PC-3 (cell line): Measurements from ENCODE around the gene DPH1. TPM values are rescaled to one million over a fixed set of nuclear protein-coding genes. Genes with fewer than 3 reads are reported as not detected.

Experiments
- ATAC-seq: fragments of 200-7000 bp; cut with Tn5 transposase; 2 replicates; pipeline ENCODE4 v1.9.1; 2020; ENCODE audit warnings: mild to moderate bottlenecking, moderate library complexity
- BruUV-seq: library from RNA; stranded (reverse); fragments of 400-500 nt; replicated peaks from 2 replicates; lab custom pipeline; 2021; lab: Mats Ljungman, UMichigan
- CTCF ChIA-PET: fragments of 300-600 bp; sonication (Branson Sonifier 250); formaldehyde crosslinking; loops from one replicate; lab custom pipeline; 2022; ENCODE audit warnings: antibody characterized with exemption; lab: Charles Lee
- POLR2A ChIA-PET: fragments of 300-600 bp; sonication (Branson Sonifier 250); formaldehyde crosslinking; loops from one replicate; lab custom pipeline; 2022; ENCODE audit warnings: antibody characterized with exemption; ENCODE audit not compliant: unreplicated experiment; lab: Charles Lee
- DNase-seq: peaks from one replicate; pipeline ENCODE4 v3.0.0-alpha.2; 2015
- H2AFZ ChIP-seq: fragments of 300-600 bp; sonication (generic); 2 replicates; pipeline ENCODE4 v1.6.0; 2016; ENCODE audit warnings: antibody characterized with exemption, low read length
- H3F3A ChIP-seq: fragments of 300-600 bp; sonication (generic); one replicate; pipeline ENCODE4 v1.6.0; 2017; ENCODE audit warnings: antibody characterized with exemption, low read length, control low read depth, mild to moderate bottlenecking; ENCODE audit not compliant: unreplicated experiment
- H3K27ac ChIP-seq: fragments of 300-600 bp; sonication (generic); 2 replicates; pipeline ENCODE4 v1.5.1; 2016; ENCODE audit warnings: mild to moderate bottlenecking, low read length
- H3K27me3 ChIP-seq: fragments of 300-600 bp; sonication (generic); 2 replicates; pipeline ENCODE4 v1.6.1; 2016; ENCODE audit warnings: low read length, mixed read lengths
- H3K36me3 ChIP-seq: fragments of 300-600 bp; sonication (generic); 2 replicates; pipeline ENCODE4 v1.6.1; 2016; ENCODE audit warnings: low read depth, mixed run types, low read length, mixed read lengths
- H3K4me1 ChIP-seq: fragments of 300-600 bp; sonication (generic); 2 replicates; pipeline ENCODE4 v1.5.1; 2016; ENCODE audit warnings: low read length; ENCODE audit not compliant: insufficient read depth
- H3K4me2 ChIP-seq: fragments of 300-600 bp; sonication (generic); 2 replicates; pipeline ENCODE4 v1.6.0; 2016; ENCODE audit warnings: low read length
- H3K4me3 ChIP-seq: fragments of 300-600 bp; sonication (generic); 2 replicates; pipeline ENCODE4 v1.5.1; 2016; ENCODE audit warnings: mild to moderate bottlenecking, low read length, mixed read lengths
- H3K79me2 ChIP-seq: fragments of 300-600 bp; sonication (generic); 2 replicates; pipeline ENCODE4 v1.6.1; 2017; ENCODE audit warnings: low read length, mixed read lengths
- H3K9ac ChIP-seq: fragments of 300-600 bp; sonication (generic); 2 replicates; pipeline ENCODE4 v1.6.0; 2016; ENCODE audit warnings: mild to moderate bottlenecking, low read length
- H3K9me2 ChIP-seq: fragments of 300-600 bp; sonication (generic); replicated peaks from 2 replicates; pipeline ENCODE4 v1.6.1; 2016; ENCODE audit warnings: mixed run types, low read length, mixed read lengths
- H3K9me3 ChIP-seq: fragments of 300-600 bp; sonication (generic); 2 replicates; pipeline ENCODE4 v1.6.1; 2016; ENCODE audit warnings: low read length, mixed read lengths
- H4K20me1 ChIP-seq: fragments of 300-600 bp; sonication (generic); 2 replicates; pipeline ENCODE4 v1.6.1; 2016; ENCODE audit warnings: low read length, mixed read lengths
- EZH2 ChIP-seq: fragments of 300-600 bp; sonication (generic); IDR thresholded peaks from one replicate; pipeline ENCODE4 v1.6.1; 2017; ENCODE audit warnings: antibody characterized with exemption, mild to moderate bottlenecking, low read length; ENCODE audit not compliant: unreplicated experiment
- EZH2phosphoT487 ChIP-seq: fragments of 300-600 bp; sonication (generic); IDR thresholded peaks from 2 replicates; pipeline ENCODE4 v1.6.1; 2018; ENCODE audit warnings: mild to moderate bottlenecking, antibody characterized with exemption, low read length, borderline replicate concordance
- intact Hi-C: fragments of 100-400 bp; cut with micrococcal nuclease; formaldehyde crosslinking; loops from 2 replicates; pipeline ENCODE4 v1.9.0; 2023
- total RNA-seq: library from RNA; depleted of rRNA; stranded (reverse); fragments of >200 nt; gene quantifications from 2 replicates; pipeline ENCODE4 v1.2.3, GENCODE V29; 2014
- TF ChIP-seq, protein P1 (sequence below): fragments of 300-600 bp; sonication (generic); conservative IDR thresholded peaks from 2 replicates; pipeline ENCODE4 v1.5.1; 2017; ENCODE audit warnings: antibody characterized with exemption, low read depth, mild to moderate bottlenecking, low read length

Gene DPH1
- total RNA-seq, 1 experiment from 2014 or later, result 47.9 TPM

DNA sequence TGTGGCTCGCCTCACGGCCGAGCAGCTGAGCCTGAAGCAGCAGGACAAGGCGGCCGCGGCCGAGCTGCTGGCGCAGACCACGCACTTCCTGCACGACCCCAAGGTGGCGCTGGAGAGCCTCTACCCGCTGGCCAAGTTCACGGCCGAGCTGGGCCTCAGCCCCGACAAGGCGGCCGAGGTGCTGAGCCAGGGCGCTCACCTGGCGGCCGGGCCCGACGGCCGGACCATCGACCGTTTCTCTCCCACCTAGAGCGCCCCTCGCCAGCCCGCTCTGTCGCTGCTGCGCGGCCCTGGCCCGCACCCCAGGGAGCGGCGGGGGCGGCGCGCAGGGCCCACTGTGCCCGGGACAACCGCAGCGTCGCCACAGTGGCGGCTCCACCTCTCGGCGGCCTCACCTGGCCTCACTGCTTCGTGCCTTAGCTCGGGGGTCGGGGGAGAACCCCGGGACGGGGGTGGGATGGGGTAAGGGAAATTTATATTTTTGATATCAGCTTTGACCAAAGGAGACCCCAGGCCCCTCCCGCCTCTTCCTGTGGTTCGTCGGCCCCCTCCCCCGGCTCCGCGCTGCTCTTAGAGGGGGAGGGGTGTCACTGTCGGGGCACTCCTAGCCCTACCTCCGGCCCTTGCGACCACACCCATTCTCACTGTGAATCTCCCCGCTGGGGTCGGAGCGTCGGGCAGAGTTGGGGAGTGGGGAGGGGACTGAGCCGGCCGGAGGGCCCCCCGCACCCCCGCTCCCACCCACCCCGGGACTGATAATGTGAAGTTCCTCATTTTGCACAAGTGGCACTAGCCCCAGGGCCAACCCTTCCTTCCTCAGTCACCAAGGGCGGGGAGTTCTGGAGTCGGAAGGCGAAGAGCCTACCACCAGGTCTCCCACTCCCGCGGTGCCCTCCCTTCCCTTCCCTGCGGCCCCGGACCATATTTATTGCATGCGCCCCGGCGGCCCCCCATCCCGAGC, 28.9 kb downstream of the DPH1 start:
- CTCF ChIA-PET, result interaction anchor here (0.6 to 0.7 kb wide), 2 partner anchors 10 to 209 kb away, joined by 3 read pairs; no protein-coding TSS in a partner anchor
- POLR2A ChIA-PET, result no interaction called here
- no peak for ATAC-seq

DNA sequence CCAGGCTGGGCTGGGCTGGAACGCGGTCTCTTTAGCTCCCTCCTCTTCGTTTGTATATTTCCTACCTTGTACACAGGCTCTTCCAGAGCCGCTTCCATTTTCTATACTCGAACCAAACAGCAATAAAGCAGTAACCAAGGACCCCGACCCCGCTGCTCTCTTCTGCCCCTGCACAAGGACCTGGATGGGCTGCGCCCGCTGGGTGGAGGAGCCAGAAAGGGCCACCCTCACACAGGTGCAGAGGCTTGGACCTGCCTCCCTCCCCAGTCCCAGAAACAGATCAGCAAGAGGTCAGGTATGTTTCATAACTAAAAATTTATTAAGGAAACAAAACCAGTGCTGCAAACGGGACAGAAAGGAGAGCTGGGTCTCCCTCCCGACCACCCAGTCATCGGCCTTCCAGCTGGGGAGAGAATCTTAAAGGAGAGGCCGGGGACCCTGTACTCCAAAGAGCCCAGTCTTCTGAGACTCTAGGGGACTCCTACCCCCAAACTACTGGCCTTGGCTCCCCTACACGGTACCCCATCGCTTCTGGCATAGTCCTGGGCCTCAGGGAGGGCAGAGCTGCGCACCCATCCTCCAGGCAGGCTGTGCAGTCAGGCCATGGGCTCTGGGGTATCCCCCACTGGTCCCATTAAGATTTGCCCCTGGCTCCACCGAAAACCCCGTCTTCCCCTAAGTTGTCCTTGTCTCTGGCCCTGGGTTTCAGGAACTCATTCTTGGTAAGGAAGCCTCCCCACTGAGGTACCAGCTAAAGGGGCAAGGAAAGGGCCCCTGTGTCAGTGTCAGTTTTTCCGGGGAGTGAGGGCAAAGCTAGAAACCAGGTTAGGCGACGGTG, 29.8 kb downstream of the DPH1 start:
- ChIA-PET POLR2A (no interaction called here), CTCF (interaction anchor here (0.7 kb wide), 1 partner anchor 9 kb away, joined by 3 read pairs; no protein-coding TSS in a partner anchor)
- no peak overlapping the region for H2AFZ ChIP-seq
- no peak overlapping the region for H3K4me3 ChIP-seq
- no peaks in the 10 kb centered on the region for H3K36me3 ChIP-seq
- H4K20me1 ChIP-seq, result no peaks in the 10 kb centered on the region
- BruUV-seq, result no TSS peak
- TF ChIP-seq EZH2 (no peak), EZH2phosphoT487 (no peak)
- TF ChIP-seq, protein P1, sequence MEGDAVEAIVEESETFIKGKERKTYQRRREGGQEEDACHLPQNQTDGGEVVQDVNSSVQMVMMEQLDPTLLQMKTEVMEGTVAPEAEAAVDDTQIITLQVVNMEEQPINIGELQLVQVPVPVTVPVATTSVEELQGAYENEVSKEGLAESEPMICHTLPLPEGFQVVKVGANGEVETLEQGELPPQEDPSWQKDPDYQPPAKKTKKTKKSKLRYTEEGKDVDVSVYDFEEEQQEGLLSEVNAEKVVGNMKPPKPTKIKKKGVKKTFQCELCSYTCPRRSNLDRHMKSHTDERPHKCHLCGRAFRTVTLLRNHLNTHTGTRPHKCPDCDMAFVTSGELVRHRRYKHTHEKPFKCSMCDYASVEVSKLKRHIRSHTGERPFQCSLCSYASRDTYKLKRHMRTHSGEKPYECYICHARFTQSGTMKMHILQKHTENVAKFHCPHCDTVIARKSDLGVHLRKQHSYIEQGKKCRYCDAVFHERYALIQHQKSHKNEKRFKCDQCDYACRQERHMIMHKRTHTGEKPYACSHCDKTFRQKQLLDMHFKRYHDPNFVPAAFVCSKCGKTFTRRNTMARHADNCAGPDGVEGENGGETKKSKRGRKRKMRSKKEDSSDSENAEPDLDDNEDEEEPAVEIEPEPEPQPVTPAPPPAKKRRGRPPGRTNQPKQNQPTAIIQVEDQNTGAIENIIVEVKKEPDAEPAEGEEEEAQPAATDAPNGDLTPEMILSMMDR, result no peak
- H3K9me3 ChIP-seq, result no peaks in the 10 kb centered on the region
- H3F3A ChIP-seq, result no peaks in the 10 kb centered on the region
- no peak overlapping the region for H3K9ac ChIP-seq
- H3K4me2 ChIP-seq, result no peak overlapping the region
- H3K4me1 ChIP-seq, result no peaks in the 10 kb centered on the region
- intact Hi-C loops, result no loop called here
- H3K79me2 ChIP-seq, result no peaks in the 10 kb centered on the region
- no peaks in the 10 kb centered on the region for H3K9me2 ChIP-seq
- ATAC-seq (no peak), DNase-seq (no peak)
- H3K27ac ChIP-seq, result no peak overlapping the region
- no peaks in the 10 kb centered on the region for H3K27me3 ChIP-seq

More for the DNA sequence above, 28.9 kb downstream of the DPH1 start:
- no peaks in the 10 kb centered on the region for H3K9me2 ChIP-seq
- no peak overlapping the region for H3K9ac ChIP-seq
- H3K4me2 ChIP-seq, result no peak overlapping the region
- H3K27me3 ChIP-seq, result no peaks in the 10 kb centered on the region
- no peaks in the 10 kb centered on the region for H3K79me2 ChIP-seq
- peaks cover 7% of the 10 kb centered on the region for H3K4me1 ChIP-seq
- no peak overlapping the region for H3K4me3 ChIP-seq
- TF ChIP-seq, protein P1, result peak; percentile 44; the same call in 1 of the 2 replicates
- TF ChIP-seq EZH2, result no peak
- no peaks in the 10 kb centered on the region for H3K9me3 ChIP-seq
- no peak overlapping the region for H3K27ac ChIP-seq
- no peaks in the 10 kb centered on the region for H3F3A ChIP-seq
- DNase-seq, result no peak
- no peaks in the 10 kb centered on the region for H3K36me3 ChIP-seq
- no peaks in the 10 kb centered on the region for H4K20me1 ChIP-seq
- BruUV-seq, result no TSS peak
- intact Hi-C loops, result no loop called here
- no peak overlapping the region for H2AFZ ChIP-seq
